H1 (cell line): ENCODE data around the gene KRTAP15-1. TPM values are rescaled to one million over a fixed set of nuclear protein-coding genes. Genes with fewer than 3 reads are reported as not detected.

ENCODE experiments used
- BCL11A ChIP-seq, 2 experiments: IDR thresholded peaks; one replicate each; pipeline ENCODE4 v1.6.1; 2011; ENCODE audit warnings: low read depth in 2 of 2, low read length in 2 of 2, mild to moderate bottlenecking in 2 of 2
- CHD7 ChIP-seq: fragments of 300-600 bp; sonication (generic); IDR thresholded peaks from 2 replicates; pipeline ENCODE4 v1.7.1; 2012; ENCODE audit warnings: low read length, moderate library complexity, mild to moderate bottlenecking, inconsistent platforms; ENCODE audit not compliant: insufficient replicate concordance
- GTF2F1 ChIP-seq: IDR thresholded peaks from 2 replicates; pipeline ENCODE4 v1.6.1; 2012; ENCODE audit warnings: low read depth, low read length, improper control_type of control experiment, borderline replicate concordance
- JUN ChIP-seq: IDR thresholded peaks from 2 replicates; pipeline ENCODE4 v1.6.1; 2011; ENCODE audit warnings: low read depth, mild to moderate bottlenecking, improper control_type of control experiment, low read length
- SRF ChIP-seq: IDR thresholded peaks from 2 replicates; pipeline ENCODE4 v1.6.1; 2011; ENCODE audit warnings: mild to moderate bottlenecking, low read depth, low read length, moderate library complexity
- SUZ12 ChIP-seq: fragments of 200-600 bp; sonication (generic); IDR thresholded peaks from 2 replicates; pipeline ENCODE4 v1.6.1; 2012; ENCODE audit warnings: mild to moderate bottlenecking, inconsistent platforms, low read length, moderate library complexity, mixed read lengths
- TAF7 ChIP-seq: optimal IDR thresholded peaks from 2 replicates; pipeline ENCODE3; 2011; ENCODE audit warnings: low read depth, mild to moderate bottlenecking, inconsistent platforms, low read length, moderate library complexity, borderline replicate concordance
- ZNF274 ChIP-seq: IDR thresholded peaks from 2 replicates; pipeline ENCODE4 v1.7.0; 2012; ENCODE audit warnings: low read length, borderline replicate concordance; ENCODE audit errors: extremely low read depth
- polyA plus RNA-seq, 7 experiments: library from polyadenylated mRNA; depleted of rRNA in 3 of 7; stranded (reverse) in 5 of 7; unstranded in 2 of 7; fragments of >200 nt in 5 of 7; fragments of 200-250 nt in 2 of 7; gene quantifications; 1 replicate in 5 of 7; 2 replicates in 1 of 7; 4 replicates in 1 of 7; pipeline versions ENCODE4 v1.2.1 to v1.2.3, GENCODE V29; 2011 to 2013; ENCODE audit warnings: missing spikeins in 2 of 7, mixed read lengths in 2 of 7
- total RNA-seq: library from RNA; stranded (reverse); fragmentation: NEBNext Ultra II Directional; extraction: Animal tissue kit (Norgen Biotek cat#: 25700); gene quantifications from 2 replicates; pipeline ENCODE4 v1.2.1, GENCODE V29; 2021

The KRTAP15-1 gene
- total and polyA plus RNA-seq, 2 of the 8 experiments (the other 6 are each of a cell fraction or from before 2014, with no cell fraction given) = not detected

DNA sequence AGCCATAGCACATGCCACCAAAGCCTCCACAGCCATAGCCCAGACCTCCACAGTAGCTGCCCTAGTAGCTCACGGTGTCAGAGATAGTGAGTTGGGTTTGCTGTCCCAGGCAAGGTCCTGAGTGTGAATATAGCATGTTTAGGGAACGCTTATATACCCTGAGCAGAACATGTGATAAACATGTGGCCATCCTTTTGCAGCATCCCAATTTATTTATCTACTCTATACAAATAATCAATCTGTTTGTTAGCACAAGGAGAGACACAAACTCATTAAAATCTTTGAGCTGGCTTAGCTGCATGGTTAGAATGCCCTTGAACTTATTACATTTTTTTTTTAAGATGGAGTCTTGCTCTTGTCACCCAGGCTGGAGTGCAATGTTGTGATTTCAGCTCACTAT is 47.3 kb downstream of the KRTAP15-1 start, which contains the start of gene KRTAP19-2 (continued):
- TF ChIP-seq JUN (no peak), ZNF274 (no peak), TAF7 (no peak), GTF2F1 (no peak), CHD7 (no peak), SRF (no peak), BCL11A (IDR thresholded peaks at IDR 0.05; ENCODE audit: low read depth in 2 of 2, low read length in 2 of 2) (no peak), SUZ12 (no peak)
- TF ChIP-seq, all 59 proteins: peak for 0
